Endothelial cell of umbilical vein (primary cell): ENCODE measurements around the gene LYZL4. TPM values are rescaled to one million over a fixed set of nuclear protein-coding genes. Genes with fewer than 3 reads are reported as not detected.

Experiments used
- BruUV-seq: library from RNA; stranded (reverse); fragments of 400-500 nt; replicated peaks from 2 replicates; lab custom pipeline; 2021; lab: Mats Ljungman, UMichigan
- CTCF ChIA-PET: fragments of 300-600, 350-600 bp; sonication (Branson Sonifier 250); formaldehyde crosslinking; loops from one replicate; lab custom pipeline; 2021; ENCODE audit warnings: antibody characterized with exemption, inconsistent platforms; lab: Charles Lee
- POLR2A ChIA-PET: fragments of 300-600, 350-600 bp; sonication (Branson Sonifier 250); formaldehyde crosslinking; loops from one replicate; lab custom pipeline; 2021; ENCODE audit warnings: antibody characterized with exemption, inconsistent platforms; lab: Charles Lee
- DNase-seq: peaks from one replicate; pipeline ENCODE4 v3.0.0-alpha.2; 2011; ENCODE audit warnings: low read depth, low spot score
- FAIRE-seq: peaks from 2 replicates; lab custom pipeline; 2011; peaks lifted over from hg19 to GRCh38; lab: Jason Lieb, UNC
- H2AFZ ChIP-seq: 2 replicates; pipeline ENCODE4 v1.6.0; 2012; ENCODE audit warnings: low read depth, low read length, control low read depth, inconsistent platforms
- H3K27ac ChIP-seq: 2 replicates; pipeline ENCODE4 v1.5.1; 2011; ENCODE audit warnings: low read depth, mild to moderate bottlenecking, control low read depth, low read length, moderate library complexity; ENCODE audit not compliant: insufficient read depth
- H3K27me3 ChIP-seq, 2 experiments: 2 replicates each; pipeline versions ENCODE4 v1.6.0 to v1.6.1; 2011; ENCODE audit warnings: low read length in 2 of 2, mixed read lengths in 1 of 2; ENCODE audit not compliant: control insufficient read depth in 2 of 2, insufficient read depth in 2 of 2
- H3K36me3 ChIP-seq, 2 experiments: 2 replicates in 1 of 2; 3 replicates in 1 of 2; pipeline ENCODE4 v1.5.1; 2011; ENCODE audit warnings: low read length in 2 of 2, mild to moderate bottlenecking in 1 of 2, moderate library complexity in 1 of 2; ENCODE audit not compliant: control insufficient read depth in 2 of 2, insufficient read depth in 2 of 2; ENCODE audit errors: extremely low read depth in 1 of 2
- H3K4me1 ChIP-seq: 3 replicates; pipeline ENCODE4 v1.5.1; 2011; ENCODE audit warnings: mild to moderate bottlenecking, low read length; ENCODE audit not compliant: control insufficient read depth, insufficient read depth; ENCODE audit errors: extremely low read depth
- H3K4me2 ChIP-seq: 2 replicates; pipeline ENCODE4 v1.6.1; 2011; ENCODE audit warnings: low read length, control low read depth, mixed read lengths; ENCODE audit not compliant: insufficient read depth
- H3K4me3 ChIP-seq, 3 experiments: fragments of 200-600 bp in 1 of 3; sonication (generic), shearing (Covaris generic) in 1 of 3; replicated peaks in 1 of 3; 2 replicates each; pipeline ENCODE4 v1.5.1; 2011 to 2016; ENCODE audit warnings: control low read depth in 3 of 3, low read length in 3 of 3, mild to moderate bottlenecking in 2 of 3, inconsistent platforms in 1 of 3, low read depth in 1 of 3, moderate library complexity in 1 of 3; ENCODE audit not compliant: insufficient read depth in 1 of 3
- H3K79me2 ChIP-seq: 2 replicates; pipeline ENCODE4 v1.6.0; 2012; ENCODE audit warnings: low read length, inconsistent platforms; ENCODE audit not compliant: control insufficient read depth, insufficient read depth
- H3K9ac ChIP-seq: replicated peaks from 2 replicates; pipeline ENCODE3; 2011; ENCODE audit warnings: low read length, control low read depth; ENCODE audit not compliant: insufficient read depth; ENCODE audit errors: extremely low read depth
- H3K9me1 ChIP-seq: replicated peaks from 3 replicates; pipeline ENCODE4 v1.6.0; 2011; ENCODE audit warnings: mild to moderate bottlenecking, low read length; ENCODE audit not compliant: control insufficient read depth, insufficient read depth; ENCODE audit errors: extremely low read depth
- H3K9me3 ChIP-seq: replicated peaks from 2 replicates; pipeline ENCODE4 v1.5.1; 2012; ENCODE audit warnings: low read length, inconsistent platforms; ENCODE audit not compliant: control insufficient read depth, insufficient read depth
- H4K20me1 ChIP-seq: replicated peaks from 2 replicates; pipeline ENCODE3; 2011; ENCODE audit warnings: mild to moderate bottlenecking, low read length; ENCODE audit not compliant: control insufficient read depth, insufficient read depth; ENCODE audit errors: extremely low read depth
- CTCF ChIP-seq, 2 donors: IDR thresholded peaks; 1 replicate in 1 of 2; 2 replicates in 1 of 2; pipeline ENCODE4 v1.5.1; 2011; ENCODE audit warnings: low read length in 2 of 2, mild to moderate bottlenecking in 2 of 2, moderate library complexity in 2 of 2, control low read depth in 1 of 2, inconsistent platforms in 1 of 2, low read depth in 1 of 2; ENCODE audit not compliant: insufficient read depth in 1 of 2; ENCODE audit errors: extremely low read depth in 1 of 2
- EZH2 ChIP-seq: IDR thresholded peaks from 2 replicates; pipeline ENCODE4 v1.6.1; 2012; ENCODE audit warnings: borderline replicate concordance, low read depth, mild to moderate bottlenecking, moderate library complexity, low read length, inconsistent platforms; ENCODE audit not compliant: severe bottlenecking
- FOS ChIP-seq: IDR thresholded peaks from 2 replicates; pipeline ENCODE4 v1.6.1; 2011; ENCODE audit warnings: mild to moderate bottlenecking, low read length, moderate library complexity, borderline replicate concordance; ENCODE audit not compliant: insufficient read depth
- GATA2 ChIP-seq: IDR thresholded peaks from 2 replicates; pipeline ENCODE4 v1.7.0; 2011; ENCODE audit warnings: low read depth, mild to moderate bottlenecking, moderate library complexity, mixed read lengths, low read length; ENCODE audit not compliant: insufficient read length, insufficient read depth
- JUN ChIP-seq: IDR thresholded peaks from 2 replicates; pipeline ENCODE4 v1.6.1; 2011; ENCODE audit warnings: borderline replicate concordance, low read depth; ENCODE audit not compliant: insufficient read length, insufficient read depth
- MAX ChIP-seq: IDR thresholded peaks from 2 replicates; pipeline ENCODE4 v1.6.1; 2011; ENCODE audit not compliant: insufficient read depth, insufficient read length
- MYC ChIP-seq: IDR thresholded peaks from one replicate; pipeline ENCODE4 v1.6.1; 2011; ENCODE audit warnings: mild to moderate bottlenecking, low read depth, low read length
- POLR2A ChIP-seq: IDR thresholded peaks from 2 replicates; pipeline ENCODE4 v1.6.1; 2012; ENCODE audit warnings: low read depth, mild to moderate bottlenecking, control low read depth, low read length
- POLR2AphosphoS5 ChIP-seq: IDR thresholded peaks from 2 replicates; pipeline ENCODE4 v1.6.1; 2012; ENCODE audit warnings: low read depth, mild to moderate bottlenecking, control low read depth, low read length, moderate library complexity; ENCODE audit not compliant: insufficient read depth
- dilution Hi-C: fragments of 300-500 bp; cut with MboI; formaldehyde crosslinking; loops from one replicate; pipeline ENCODE4 v1.15.0; 2019; ENCODE audit warnings: low sequenced_read_pairs; ENCODE audit not compliant: extremely low pct_ligation_motif_present
- intact Hi-C: fragments of 100-400 bp; cut with micrococcal nuclease; formaldehyde crosslinking; loops from one replicate; pipeline ENCODE4 v1.10.0; 2022
- polyA plus RNA-seq, 4 experiments: library from polyadenylated mRNA; depleted of rRNA in 3 of 4; stranded (reverse) in 3 of 4; unstranded in 1 of 4; fragments of >200 nt; gene quantifications; 2 replicates each; pipeline versions ENCODE4 v1.2.1 to v1.2.3, GENCODE V29; 2011 to 2012; ENCODE audit warnings: missing spikeins in 1 of 4
- total RNA-seq: library from RNA; stranded (reverse); gene quantifications from 2 replicates; pipeline ENCODE4 v1.2.3, GENCODE V29; 2021

LYZL4 gene
- total and polyA plus RNA-seq, 2 donors (not counting 3 experiments of a cell fraction or from before 2014, with no cell fraction given), result 0.41 TPM; not detected in 1

- H3K4me3 ChIP-seq, result no peak overlapping the region
- H3K4me1 ChIP-seq, result no peaks in the 10 kb centered on the region
- CTCF ChIA-PET, result interaction anchor here (1.1 to 1.2 kb wide), 2 partner anchors 56 to 141 kb away, joined by 3 read pairs; no protein-coding TSS in a partner anchor
- no peaks in the 10 kb centered on the region for H3K79me2 ChIP-seq
- H3K36me3 ChIP-seq, result no peaks in the 10 kb centered on the region
- intact Hi-C loops (no loop called here), dilution Hi-C loops (no loop called here)
- H2AFZ ChIP-seq, result no peak overlapping the region
- no peak overlapping the region for H3K27ac ChIP-seq
- H4K20me1 ChIP-seq, result no peaks in the 10 kb centered on the region
- TF ChIP-seq POLR2AphosphoS5 (no peak), POLR2A (no peak), CTCF (IDR thresholded peaks at IDR 0.05; ENCODE audit: extremely low read depth in 1 of 2, insufficient read depth in 1 of 2, low read depth in 1 of 2, low read length in 2 of 2) (no peak), FOS (no peak), MAX (no peak), MYC (no peak), EZH2 (no peak), GATA2 (no peak), JUN (no peak)
- peaks cover 2 to 7% of the 10 kb centered on the region in 2 experiments for H3K27me3 ChIP-seq
- no peaks in the 10 kb centered on the region for H3K9me3 ChIP-seq
- no peak overlapping the region for H3K9ac ChIP-seq
- peak; percentile 73 for FAIRE-seq
- POLR2A ChIA-PET, result no interaction called here
- H3K9me1 ChIP-seq, result no peaks in the 10 kb centered on the region
- no TSS peak for BruUV-seq
- DNase-seq, result peak; percentile 10
- H3K4me2 ChIP-seq, result no peak overlapping the region
Observed at GRCh38 chr3:42387802-42388651, 22.4 kb downstream of the LYZL4 start.
